GM18508 (cell line): Measurements from ENCODE around the gene FMN1.

Experiments
- ATAC-seq: cut with Tn5 transposase; IDR thresholded peaks from one replicate; pipeline ENCODE4 v1.9.1; 2021; ENCODE audit warnings: moderate number of reproducible peaks; ENCODE audit not compliant: insufficient read depth, unreplicated experiment

Gene FMN1

DNA sequence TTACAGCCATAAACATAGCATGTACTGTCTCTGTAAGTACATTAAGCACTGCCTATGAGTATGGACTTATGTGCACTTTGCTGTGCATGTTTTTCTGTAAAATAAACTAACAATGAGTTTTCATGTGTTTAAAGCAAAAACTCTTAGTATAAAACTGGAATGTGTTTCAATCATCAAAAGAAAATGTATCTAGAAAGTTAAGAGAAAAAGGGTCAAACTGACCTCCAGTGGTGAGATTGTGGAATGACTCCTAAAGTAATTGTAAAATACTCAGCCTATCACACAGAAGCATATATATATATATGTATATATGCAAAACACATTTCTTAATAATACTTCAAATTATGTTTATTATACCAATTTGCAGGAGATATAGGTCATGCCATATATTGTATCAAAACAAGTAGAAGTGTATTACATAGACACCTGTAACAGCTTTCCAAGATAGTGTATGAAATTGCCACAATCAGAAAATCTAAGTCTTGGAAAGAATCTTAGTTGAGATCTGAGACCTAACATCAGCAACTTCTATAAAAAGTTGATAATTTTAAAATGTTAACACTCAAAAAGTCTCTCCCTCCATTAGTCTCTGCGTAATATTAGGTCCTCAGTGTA is 199.6 kb downstream of the FMN1 start:
- no peak for ATAC-seq

DNA sequence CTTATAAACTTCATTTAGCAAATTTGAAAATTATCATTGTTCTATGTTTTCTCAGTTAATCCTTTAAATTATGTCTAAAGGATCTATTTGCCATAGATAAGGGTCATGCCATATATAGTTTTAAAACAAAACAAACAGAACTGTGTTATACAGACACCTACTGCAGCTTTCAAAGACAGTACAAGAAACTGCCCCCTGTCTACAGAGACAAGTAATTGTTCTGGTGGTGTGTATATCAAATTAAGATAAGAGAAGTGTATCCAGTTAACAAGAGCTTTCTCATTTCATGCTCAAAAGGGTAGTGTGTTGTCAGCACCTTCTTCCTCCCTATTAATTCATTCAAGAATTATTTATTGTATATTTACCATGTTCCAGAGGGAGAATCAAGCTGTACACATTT is 201.2 kb downstream of the FMN1 start:
- ATAC-seq: no peak

DNA sequence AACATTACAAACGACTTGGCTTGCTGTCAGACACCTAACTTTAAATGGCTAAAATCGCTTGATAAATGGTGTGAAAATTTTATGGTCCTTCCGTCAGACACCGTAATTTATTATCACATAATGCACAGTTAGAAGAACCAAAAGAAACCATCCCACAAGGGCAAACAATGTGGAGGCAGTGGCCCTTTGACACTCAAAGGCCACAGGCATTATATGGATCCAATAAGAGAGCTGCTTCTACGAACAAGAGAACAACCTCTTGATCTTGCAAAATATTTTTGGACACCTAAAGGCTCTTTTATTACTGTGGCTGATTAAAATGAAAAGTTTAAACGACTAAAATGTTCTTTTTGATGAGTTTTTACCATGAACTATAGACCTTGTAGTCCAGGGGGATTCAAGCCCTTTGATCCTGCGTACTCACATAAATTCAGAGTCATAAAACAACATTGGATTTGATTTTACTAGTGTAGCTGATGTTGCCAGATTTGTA is 202.8 kb downstream of the FMN1 start:
- no peak for ATAC-seq

DNA sequence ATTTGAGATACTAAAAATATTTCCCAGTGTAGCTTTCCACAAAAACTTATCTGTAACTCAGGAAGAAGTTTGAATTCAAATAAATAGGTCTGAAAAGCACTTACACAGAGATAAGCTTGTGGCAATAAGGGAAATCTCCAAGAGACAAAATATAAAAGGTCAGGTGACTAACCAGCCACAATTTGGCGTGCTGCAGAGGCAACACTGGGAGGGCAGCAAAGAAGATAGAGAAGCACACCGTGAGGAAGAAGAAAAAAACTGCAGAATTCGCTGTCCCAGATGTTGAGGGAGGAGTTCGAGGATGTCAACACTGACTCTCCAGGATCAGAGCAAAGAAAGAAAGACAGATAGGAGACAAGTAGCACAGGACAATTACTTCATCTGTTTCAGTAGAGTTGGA is 204.4 kb downstream of the FMN1 start:
- no peak for ATAC-seq

DNA sequence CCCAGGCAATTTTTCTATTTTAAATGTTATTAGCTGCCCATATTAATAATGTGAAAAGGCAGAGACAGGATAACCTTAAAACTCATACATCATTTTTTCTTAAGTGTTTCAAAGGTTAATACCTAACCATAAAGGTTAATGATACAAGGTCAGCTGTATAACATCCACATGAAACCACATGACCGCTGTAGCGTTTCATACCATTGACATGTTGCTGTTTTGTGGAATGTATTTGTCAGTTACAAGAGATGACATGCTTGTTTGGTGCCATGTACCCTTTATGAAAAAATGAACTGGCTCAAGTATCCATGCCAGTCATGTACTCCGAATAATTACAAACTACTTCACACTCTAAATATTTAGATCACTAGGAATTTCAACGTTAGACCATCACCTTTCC is 207.4 kb downstream of the FMN1 start:
- no peak for ATAC-seq

DNA sequence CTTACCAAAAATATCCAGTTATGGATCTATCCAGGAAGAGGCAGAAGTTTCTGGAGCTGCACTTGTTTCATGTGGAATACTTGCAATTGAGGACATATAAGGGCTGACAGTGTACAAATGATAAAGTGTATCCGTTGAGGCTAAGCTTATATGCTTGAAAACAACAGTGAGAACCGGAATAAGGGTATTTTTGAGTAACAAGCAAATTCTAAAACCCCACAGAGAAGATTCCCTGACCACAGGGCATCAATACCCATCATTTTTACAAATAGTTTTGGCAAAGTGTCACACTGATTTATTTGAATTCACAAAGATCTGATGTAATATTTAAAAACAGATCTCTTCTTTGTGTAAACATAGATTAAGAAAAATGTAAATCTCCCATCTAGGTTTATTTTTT is 208.4 kb downstream of the FMN1 start:
- no peak for ATAC-seq

DNA sequence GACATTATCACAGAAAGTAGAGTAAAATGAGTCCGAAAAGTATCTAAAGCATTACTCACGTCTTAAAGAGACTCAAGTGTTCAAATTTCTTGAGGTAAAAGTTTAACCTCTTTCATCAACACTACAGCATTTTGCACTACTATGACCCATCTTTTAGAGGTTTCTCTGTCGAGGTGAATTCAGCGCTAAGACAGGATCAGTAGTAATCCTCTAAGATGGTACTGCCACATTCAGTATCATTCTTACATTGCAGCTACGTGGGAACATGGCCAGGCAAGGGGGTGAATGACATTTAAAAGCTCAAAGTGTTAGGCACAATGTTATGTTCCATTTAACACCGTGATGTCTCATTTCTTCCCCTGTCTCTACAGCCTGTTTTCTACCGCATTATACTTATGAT is 210.8 kb downstream of the FMN1 start:
- ATAC-seq: no peak

DNA sequence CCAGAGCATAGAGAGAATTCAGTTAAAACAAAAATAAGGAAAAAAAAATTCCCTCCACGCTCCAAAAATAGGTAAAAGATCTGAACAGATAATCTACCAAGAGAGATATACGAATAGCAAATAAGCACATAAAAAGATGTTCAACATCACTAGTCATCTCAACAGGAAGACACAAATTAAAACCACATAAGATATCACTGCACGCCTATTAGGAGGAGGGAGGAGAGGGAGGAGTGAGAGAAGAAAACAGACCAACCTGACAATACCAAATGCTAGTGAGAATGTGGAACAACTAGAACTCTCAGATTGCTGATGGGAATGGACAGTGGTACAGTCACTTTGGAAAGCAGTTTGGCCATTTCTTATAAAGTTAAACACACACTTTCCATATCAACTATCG is 212.5 kb downstream of the FMN1 start:
- ATAC-seq: no peak

DNA sequence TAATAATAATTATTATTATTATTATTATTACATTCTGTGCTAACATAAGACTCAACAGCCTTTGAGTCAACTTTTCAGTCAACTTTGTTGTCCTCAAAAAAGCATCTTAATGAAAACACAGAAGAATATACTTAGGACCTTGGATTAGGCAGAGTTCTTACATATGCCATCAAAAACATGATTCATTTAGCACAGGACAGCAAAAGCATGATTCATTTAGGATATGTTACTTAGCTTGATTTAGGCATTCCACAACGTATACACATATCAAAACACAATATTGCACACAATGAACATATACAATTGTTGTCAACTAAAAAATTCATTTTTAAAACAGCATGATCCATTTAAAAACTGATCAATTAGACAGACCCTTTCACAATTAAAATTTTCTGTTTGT is 213.0 kb downstream of the FMN1 start:
- ATAC-seq: no peak

DNA sequence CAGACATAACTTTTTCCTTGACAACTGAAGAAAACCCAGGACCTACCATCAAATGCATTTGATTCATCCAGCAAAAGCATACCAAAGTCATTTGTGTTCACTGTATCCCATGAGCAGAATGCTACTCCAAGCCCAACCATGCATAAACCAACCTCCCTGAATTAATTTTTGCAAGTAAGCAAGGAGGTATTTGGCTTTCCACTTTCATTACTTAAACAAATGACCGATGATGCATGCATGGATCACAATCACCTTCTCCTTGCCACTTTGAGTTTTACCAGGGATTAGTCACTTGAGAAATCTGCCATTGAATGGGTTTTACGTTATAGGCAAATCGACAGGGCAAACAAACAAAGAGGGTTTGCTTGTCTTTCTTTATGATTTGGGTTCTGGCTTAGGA is 214.8 kb downstream of the FMN1 start:
- no peak for ATAC-seq

DNA sequence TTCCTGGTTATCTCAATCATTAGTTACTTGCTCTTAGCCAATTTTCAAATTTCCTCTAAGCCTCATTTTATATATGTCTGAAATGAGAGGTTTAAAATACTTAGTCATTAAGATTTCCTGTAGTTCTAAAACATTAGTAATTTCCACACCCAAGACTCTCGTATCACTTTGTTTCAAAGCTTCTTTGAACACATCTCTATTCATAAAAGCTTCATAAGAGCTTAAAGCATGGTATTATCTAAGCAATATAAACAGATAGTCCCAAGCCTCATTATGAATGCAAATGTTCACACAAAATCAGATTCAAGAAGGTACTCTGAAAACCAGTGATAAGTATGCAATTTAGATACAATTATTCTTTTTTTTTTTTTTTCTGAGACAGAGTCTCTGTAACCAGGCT is 217.0 kb downstream of the FMN1 start:
- ATAC-seq: no peak

DNA sequence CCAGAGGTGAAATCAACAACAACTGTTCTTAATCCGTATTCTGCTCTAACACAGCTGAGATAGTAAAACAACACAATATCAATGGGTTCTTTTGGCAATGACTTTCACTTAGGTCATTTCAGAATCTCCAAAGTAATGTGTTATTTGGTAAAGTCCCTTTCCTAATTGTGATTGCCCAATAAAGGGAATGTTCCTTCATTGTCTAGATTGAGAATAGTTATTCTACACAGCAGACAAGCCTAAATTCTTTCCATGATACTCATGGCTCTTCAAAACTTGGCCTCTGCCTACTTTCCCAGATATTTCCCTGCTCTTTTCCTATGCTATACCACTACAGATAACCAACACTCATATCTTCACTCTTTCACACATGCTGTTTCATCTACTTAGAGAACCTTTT is 219.8 kb downstream of the FMN1 start:
- no peak for ATAC-seq

DNA sequence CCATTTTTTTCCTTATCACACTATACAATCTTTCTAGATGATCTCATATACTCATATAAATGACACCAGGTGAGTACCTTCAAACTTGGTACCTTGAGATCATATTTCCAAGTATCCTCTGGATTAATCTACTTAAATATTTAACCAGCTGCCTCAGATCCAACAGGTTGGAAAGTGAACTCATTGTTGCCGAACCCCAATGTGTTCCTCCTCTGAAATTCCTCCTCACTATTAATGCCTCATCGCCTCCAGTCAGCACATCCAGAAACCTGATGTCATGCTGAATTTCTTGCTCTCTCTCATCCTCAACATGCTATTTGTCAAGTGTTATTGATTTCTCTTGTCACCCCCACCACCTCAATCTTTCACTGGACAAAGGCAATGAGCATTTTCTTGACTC is 221.8 kb downstream of the FMN1 start:
- no peak for ATAC-seq

DNA sequence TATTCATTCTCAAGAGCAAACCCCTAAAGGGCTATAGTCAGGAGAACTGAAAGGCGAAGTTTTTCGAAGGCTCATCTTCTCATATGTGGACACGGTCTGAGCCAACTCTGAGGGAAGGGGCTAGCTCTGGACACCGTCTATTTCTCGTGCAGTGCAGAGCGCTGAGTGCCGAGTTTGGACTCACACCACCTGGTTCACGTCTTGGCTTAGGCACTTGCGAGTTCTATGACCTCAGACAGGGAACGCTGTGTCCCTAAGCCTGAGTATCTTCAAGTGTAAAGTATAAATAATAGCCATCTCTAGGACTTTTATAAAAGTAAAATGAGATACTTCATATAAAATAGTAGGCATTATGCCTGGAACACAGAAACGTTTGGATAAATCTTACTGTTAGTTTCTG is 223.7 kb downstream of the FMN1 start:
- no peak for ATAC-seq

DNA sequence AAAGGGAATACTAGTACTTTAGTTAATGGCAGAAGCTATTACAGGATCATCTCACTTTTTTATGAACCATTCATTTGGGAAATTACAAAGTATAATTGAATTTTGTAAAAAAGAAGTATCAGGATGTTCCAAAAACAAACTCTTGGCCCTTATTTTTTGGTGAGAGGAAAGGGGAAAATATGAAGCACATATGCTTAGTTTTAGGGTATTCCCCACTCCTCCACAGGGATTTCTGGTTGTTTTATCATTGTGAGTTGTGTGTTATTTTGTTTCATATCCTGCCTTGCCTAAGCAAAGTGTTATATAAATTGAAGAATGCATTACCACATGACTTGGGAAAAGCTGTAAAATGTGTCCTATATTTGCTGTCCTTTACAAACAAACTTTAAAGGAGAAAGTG is 227.0 kb downstream of the FMN1 start:
- no peak for ATAC-seq

DNA sequence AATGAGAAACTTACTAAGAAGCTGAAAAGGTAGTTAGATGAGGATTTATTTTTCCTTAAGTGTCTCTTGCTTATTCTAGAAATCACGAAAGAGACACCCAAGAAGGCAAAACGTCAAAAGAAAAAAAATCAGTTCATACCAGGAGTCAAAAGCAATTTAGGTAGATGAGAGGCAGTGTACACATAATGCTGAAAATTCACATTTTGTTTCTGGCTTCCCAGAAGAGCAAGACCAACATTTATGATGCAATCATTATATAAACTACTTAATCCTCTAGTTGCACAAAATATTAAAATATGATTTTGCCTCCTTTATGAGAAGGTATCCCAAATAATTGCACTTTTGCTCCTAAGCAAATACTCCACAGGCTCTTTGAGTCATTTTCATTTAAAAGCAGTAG is 228.0 kb downstream of the FMN1 start:
- ATAC-seq: no peak

DNA sequence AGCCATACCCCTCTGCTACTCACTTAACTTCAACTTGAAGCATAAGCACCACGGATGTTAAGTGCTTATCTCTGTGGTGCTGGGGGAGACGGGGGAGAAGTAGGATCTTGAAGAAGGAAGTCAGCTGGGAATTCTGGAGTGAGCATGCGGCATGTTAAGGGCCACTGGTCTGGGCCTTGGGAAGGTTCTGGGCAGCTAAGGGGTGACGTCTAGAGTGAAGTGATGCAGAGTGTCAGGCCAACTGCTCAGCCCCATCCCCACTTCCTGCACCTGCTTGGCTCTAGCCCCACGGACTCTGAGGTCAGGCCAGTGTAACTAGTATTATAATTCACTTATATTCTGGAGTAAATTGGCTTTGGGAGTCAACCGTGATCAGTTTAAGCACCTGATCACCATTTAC is 228.6 kb downstream of the FMN1 start:
- ATAC-seq: no peak

DNA sequence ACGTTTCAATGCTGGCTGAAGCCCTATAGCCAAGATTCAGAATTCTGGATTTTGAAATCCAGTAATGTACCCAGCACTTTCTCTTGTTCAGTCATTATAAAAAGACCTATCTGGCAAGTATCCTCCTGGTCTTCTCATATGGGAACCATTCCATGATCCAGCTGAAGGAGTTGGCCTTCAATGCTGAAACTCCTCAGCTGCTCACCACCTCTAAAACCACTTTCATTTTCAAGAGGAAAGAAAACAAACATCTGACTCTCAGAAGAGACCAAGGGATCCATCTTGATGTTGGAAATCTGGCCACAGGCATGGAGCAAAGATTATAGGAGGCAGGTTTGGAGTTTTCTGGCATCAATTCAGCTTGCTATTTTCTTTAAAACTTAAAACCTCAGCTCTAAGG is 235.4 kb downstream of the FMN1 start:
- no peak for ATAC-seq

DNA sequence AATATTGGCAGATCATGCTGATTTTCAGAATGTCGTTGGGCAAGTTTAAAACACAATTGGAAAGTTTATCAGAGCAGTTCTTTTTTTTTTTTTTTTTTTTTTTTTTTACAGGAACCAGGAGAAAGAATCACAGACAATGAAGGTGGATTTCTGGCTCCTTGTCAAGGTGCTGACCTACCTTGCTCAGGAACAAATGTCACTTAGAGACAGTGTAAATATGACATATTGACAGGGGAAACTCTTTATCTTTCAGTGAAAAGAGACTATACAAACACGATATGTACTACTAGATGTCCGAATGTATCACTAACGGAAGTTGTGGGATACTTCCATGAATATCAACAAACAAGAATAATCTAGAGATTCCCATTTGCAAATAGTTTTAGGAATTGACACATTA is 237.3 kb downstream of the FMN1 start:
- no peak for ATAC-seq

DNA sequence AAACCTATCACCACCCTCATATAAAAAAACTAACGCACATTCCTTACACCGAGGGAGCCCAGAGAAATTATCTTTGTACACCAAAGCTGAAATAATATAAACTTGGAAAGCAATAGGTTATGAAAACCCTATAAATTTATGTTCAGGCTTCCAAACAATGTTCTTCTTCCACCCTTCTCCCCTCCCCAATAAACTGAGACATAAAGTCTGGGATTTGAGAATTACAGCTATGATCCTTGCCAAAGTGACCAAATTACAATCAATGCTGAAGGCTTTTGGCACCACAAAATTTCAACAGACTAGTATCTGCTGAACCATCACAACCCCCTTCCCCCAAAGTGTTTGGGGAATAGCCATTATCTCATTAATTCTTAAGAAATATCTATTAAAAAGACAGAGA is 237.8 kb downstream of the FMN1 start:
- no peak for ATAC-seq

DNA sequence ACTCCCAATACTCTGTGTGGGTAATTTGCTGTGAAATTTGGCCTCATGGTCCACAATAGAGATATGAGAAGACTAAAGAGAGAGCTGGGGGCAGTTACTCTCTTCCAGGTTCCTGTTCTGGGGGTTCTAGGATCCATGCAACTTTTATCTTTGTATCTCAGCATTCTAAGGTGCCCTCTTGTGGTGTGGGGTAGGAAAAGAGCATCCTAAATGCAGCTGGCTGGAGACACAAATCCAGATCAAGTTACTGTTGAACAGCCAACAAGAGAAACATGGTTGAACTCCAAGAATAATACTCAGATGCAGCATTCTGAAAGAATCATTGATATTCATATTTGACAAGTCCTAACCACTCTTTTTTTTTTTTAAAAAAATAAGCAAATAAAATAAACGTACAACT is 238.5 kb downstream of the FMN1 start:
- ATAC-seq: no peak

DNA sequence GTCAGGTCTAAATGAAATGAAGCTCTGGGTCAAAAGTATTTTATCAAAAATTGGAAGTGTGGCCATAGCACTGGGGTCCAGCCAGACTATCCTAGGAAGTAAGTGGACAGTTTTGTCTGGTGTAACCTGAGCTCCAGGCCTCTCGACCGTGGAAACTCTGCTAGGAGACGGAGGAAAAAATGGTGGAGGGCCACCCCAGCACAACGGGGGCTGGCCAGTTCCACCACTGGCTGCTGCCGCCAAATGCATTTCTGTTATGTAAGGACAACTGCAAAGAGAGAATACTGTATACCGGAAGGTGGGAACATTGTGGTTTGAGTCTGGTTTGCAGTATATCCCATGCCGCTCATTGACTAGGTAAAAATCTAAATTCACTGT is 241.0 kb downstream of the FMN1 start:
- ATAC-seq: no peak
